Left ventricle myocardium inferior (tissue), 1 donor: Measurements from ENCODE around the gene ITCH. TPM values are rescaled to one million over a fixed set of nuclear protein-coding genes. Genes with fewer than 3 reads are reported as not detected.
"Not testable (repeated sequence)": the region's sequence is repeated elsewhere in the genome, so short reads cannot be mapped to it uniquely, and the experiment has no call there.

Experiments used
- DNase-seq: peaks from one replicate; pipeline ENCODE4 v3.0.0-alpha.2; 2020
- H3K27ac ChIP-seq: fragments of 200-600 bp; replicated peaks from 2 replicates; pipeline ENCODE4 v1.8.0; 2021
- H3K27me3 ChIP-seq: fragments of 200-600 bp; 2 replicates; pipeline ENCODE4 v1.8.0; 2021; ENCODE audit warnings: low read depth
- H3K36me3 ChIP-seq: fragments of 200-600 bp; 2 replicates; pipeline ENCODE4 v1.8.0; 2021
- H3K4me1 ChIP-seq: fragments of 200-600 bp; 2 replicates; pipeline ENCODE4 v1.8.0; 2021
- H3K4me3 ChIP-seq: fragments of 200-600 bp; 2 replicates; pipeline ENCODE4 v1.8.0; 2021; ENCODE audit warnings: mild to moderate bottlenecking, moderate library complexity
- H3K9me3 ChIP-seq: fragments of 200-600 bp; replicated peaks from 2 replicates; pipeline ENCODE4 v1.8.0; 2021
- intact Hi-C: fragments of 100-400 bp; cut with micrococcal nuclease; formaldehyde crosslinking; loops from one replicate; pipeline ENCODE4 v1.11.0; 2022
- total RNA-seq: library from RNA; stranded (reverse); fragmentation: NEBNext Ultra II Directional; extraction: Animal tissue kit (Norgen Biotek cat#: 25700); gene quantifications from one replicate; pipeline ENCODE4 v1.2.1, GENCODE V29; 2021
- TF ChIP-seq, protein P1 (sequence below): fragments of 200-600 bp; IDR thresholded peaks from 2 replicates; pipeline ENCODE4 v1.8.0; 2021; ENCODE audit warnings: antibody characterized with exemption, mild to moderate bottlenecking, borderline replicate concordance
- donor health status: DM: no; HTN: yes; CAD: no; lungs with severe emphysema.

Gene ITCH
- total RNA-seq, 1 donor from 2014 or later: 40.1 TPM

DNA sequence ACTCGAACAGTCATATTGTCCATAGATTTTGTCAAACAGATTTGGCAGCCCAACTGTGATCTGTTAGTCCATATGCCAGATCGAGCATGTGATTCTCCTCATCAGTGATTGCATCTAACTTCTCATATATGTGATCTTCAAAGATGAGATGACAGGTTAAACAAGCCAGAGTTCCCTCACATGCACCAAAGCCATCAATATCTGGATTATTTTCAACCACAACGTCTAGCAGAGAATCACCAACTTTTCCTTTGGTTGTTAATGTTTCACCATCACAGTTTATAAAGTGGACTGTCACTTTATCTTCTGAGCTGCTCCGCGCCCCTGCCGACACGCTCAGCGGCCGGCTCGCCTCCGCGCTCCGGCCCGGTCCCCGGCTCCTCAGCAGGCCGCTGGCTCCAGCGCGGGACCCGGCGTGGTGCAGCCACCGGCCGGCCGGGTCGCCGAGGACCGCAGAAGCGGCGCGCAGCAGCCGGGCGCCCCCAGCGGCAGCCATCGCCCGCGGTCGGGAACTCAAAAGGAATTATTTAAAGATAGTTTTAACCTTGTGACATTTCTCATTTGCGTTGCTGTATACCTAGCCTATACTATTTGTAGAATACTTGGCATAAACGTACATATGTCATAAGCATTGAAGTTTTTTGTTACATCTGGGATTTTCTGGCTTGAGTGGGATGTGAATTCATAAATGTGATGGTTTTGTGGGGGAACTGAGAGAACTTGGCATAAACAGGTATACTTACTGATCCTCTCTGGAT lies 113.1 kb downstream of the ITCH start:
- intact Hi-C loops: loop anchor here (10.0 kb wide), 1 partner anchor 161 kb away; no protein-coding TSS in a partner anchor
- peaks cover 25% of the 10 kb centered on the region for H3K4me1 ChIP-seq
- H3K27ac ChIP-seq: peak overlapping the region; percentile 47
- H3K27me3 ChIP-seq: no peaks in the 10 kb centered on the region
- H3K36me3 ChIP-seq: peaks cover 46% of the 10 kb centered on the region
- H3K9me3 ChIP-seq: no peaks in the 10 kb centered on the region
- H3K4me3 ChIP-seq: peak overlapping the region; percentile 20
- DNase-seq: peak; percentile 50
- TF ChIP-seq, protein P1, sequence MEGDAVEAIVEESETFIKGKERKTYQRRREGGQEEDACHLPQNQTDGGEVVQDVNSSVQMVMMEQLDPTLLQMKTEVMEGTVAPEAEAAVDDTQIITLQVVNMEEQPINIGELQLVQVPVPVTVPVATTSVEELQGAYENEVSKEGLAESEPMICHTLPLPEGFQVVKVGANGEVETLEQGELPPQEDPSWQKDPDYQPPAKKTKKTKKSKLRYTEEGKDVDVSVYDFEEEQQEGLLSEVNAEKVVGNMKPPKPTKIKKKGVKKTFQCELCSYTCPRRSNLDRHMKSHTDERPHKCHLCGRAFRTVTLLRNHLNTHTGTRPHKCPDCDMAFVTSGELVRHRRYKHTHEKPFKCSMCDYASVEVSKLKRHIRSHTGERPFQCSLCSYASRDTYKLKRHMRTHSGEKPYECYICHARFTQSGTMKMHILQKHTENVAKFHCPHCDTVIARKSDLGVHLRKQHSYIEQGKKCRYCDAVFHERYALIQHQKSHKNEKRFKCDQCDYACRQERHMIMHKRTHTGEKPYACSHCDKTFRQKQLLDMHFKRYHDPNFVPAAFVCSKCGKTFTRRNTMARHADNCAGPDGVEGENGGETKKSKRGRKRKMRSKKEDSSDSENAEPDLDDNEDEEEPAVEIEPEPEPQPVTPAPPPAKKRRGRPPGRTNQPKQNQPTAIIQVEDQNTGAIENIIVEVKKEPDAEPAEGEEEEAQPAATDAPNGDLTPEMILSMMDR: peak; percentile 80

DNA sequence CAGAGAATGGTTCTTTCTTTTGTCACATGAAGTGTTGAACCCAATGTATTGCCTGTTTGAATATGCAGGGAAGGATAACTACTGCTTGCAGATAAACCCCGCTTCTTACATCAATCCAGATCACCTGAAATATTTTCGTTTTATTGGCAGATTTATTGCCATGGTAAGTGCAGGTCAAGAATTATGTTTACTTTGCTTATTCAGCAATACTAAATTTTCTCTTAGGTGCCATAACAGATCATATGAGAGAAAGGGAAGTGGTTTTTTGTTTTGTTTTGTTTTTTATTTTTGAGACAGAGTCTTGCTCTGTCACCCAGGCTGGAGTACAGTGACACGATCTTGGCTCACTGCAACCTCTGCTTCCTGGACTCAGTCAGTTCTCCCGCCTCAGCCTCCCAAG lies 116.6 kb downstream of the ITCH start:
- H3K4me1 ChIP-seq: peaks cover 6% of the 10 kb centered on the region
- H3K36me3 ChIP-seq: peaks cover 73% of the 10 kb centered on the region
- intact Hi-C loops: loop anchor here (10.0 kb wide), 1 partner anchor 165 kb away; no protein-coding TSS in a partner anchor
- no peak overlapping the region for H3K27ac ChIP-seq
- H3K9me3 ChIP-seq: no peaks in the 10 kb centered on the region
- DNase-seq: no peak
- no peaks in the 10 kb centered on the region for H3K27me3 ChIP-seq
- TF ChIP-seq, protein P1: no peak
- no peak overlapping the region for H3K4me3 ChIP-seq

DNA sequence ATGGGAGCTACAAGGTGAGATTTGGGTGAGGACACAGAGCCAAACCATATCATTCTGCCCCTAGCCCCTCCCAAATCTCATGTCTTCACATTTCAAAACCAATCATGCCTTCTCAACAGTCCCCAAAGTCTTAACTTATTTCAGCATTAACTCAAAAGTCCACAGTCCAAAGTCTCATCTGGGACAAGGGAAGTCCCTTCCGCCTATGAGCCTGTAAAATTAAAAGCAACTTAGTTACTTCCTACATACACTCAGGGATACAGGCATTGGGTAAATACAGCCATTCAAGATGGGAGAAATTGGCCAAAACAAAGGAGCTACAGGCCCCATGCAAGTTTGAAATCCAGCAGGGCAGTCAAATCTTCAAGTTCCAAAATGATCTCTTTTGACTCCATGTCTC lies 119.1 kb downstream of the ITCH start:
- DNase-seq: not testable (repeated sequence)
- peaks cover 79% of the 10 kb centered on the region for H3K36me3 ChIP-seq

DNA sequence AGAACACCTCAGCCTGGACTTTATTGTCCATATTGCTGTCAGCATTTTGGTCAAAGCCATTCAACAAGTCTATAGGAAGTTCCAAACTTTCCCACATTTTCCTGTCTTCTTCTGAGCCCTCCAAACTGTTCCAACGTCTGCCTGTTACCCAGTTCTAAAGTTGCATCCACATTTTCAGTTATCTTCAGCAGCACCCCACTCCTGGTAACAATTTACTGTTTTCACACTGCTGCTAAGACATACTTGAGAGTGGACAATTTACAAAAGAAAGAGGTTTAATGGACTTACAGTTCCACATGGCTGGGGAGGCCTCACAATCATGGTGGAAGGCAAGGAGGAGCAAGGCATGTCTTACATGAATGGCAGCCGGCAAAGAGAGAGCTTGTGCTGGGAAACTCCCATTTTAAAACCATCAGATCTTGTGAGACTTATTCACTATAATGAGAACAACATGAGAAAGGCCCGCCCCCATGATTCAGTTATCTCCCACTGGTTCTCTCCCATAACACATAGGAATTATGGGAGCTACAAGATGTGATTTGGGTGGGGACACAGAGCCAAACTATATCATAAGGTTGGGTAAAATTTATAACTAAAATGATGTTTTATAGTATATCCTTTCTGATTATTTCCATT lies 120.6 kb downstream of the ITCH start:
- H3K4me1 ChIP-seq, intact Hi-C loops, H3K27me3 ChIP-seq, DNase-seq, H3K27ac ChIP-seq, H3K4me3 ChIP-seq, H3K9me3 ChIP-seq: not testable (repeated sequence)
- peaks cover 78% of the 10 kb centered on the region for H3K36me3 ChIP-seq

More for the DNA sequence above, 119.1 kb downstream of the ITCH start:
- H3K27me3 ChIP-seq, H3K9me3 ChIP-seq, intact Hi-C loops, H3K27ac ChIP-seq, H3K4me1 ChIP-seq, H3K4me3 ChIP-seq: not testable (repeated sequence)

DNA sequence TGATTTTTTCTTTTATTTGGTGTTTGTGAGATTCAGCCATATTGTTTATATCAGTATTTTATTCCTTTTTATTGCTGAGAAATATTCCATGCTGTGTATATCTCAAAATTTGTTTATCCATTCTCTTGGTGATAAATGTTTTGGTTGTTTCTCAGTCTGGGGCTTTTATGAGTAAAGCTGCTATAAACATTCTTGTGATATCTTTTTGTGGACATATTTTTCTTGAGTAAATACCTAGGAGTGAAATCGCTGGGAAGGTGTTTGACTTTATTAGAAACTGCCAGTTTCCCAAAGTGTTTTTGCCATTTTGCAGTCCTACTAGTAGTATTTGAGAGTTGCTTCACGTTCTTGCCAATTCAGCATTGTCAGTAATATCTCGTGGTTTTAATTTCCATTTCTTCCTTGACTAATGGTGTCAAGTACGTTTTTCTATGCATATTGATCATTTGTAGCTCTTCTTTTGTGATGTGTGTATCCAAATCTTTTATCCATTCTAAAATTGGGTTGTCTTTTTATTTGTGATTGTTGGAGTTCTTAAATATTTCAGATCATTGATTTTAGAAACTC lies 122.1 kb downstream of the ITCH start:
- Histone ChIP-seq H3K27ac (no peak overlapping the region), H3K36me3 (peaks cover 79% of the 10 kb centered on the region), H3K4me1 (no peaks in the 10 kb centered on the region), H3K27me3 (no peaks in the 10 kb centered on the region), H3K4me3 (no peak overlapping the region), H3K9me3 (no peaks in the 10 kb centered on the region)
- intact Hi-C loops: no loop called here
- TF ChIP-seq, protein P1: no peak
- no peak for DNase-seq

DNA sequence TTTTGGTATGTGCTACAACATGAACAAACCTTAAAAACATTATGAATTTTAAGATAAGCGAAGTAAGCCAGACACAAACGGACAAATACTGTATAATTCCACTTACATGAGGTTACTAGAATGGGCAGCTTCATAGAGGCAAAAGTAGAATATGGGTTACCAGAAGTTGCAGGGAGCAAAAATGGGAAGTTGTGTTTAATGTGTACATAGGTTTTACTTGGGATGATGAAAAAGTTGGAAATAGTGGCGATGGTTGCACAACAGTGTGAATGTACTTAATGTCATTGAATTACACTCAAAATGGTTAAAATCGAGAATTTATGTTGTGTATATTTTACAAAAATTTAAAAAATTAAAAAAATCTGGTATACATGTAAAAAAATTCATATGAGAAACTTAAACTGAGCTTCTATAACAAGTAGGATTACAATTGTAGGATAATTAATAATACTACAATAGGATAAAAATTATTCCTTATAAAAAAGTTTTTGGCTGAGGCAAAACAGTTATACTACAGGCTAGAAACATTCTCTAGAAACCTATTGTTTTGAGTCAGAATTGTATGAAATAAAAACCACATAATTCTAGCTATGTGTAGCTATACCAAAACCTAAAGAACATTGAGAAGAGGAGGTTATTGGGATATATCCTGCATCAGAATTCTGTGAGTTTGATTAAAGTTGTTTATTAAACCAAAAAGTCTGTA lies 128.3 kb downstream of the ITCH start:
- no peak for DNase-seq
- TF ChIP-seq, protein P1: no peak
- Histone ChIP-seq H3K4me1 (no peaks in the 10 kb centered on the region), H3K36me3 (peaks cover 94% of the 10 kb centered on the region), H3K9me3 (no peaks in the 10 kb centered on the region), H3K4me3 (no peak overlapping the region), H3K27ac (no peak overlapping the region), H3K27me3 (no peaks in the 10 kb centered on the region)
- intact Hi-C loops: no loop called here
